ENCODE results near the gene RSF1.

RSF1 gene

GRCh38 chr11:77672264-77672663 is 148.3 kb downstream of the RSF1 start:
- DNase-seq: no peak

GRCh38 chr11:77669848-77670511 is 150.5 kb downstream of the RSF1 start:
- DNase-seq: no peak

- no peak for DNase-seq
Observed at GRCh38 chr11:77668760-77669159, 151.8 kb downstream of the RSF1 start.

DNA sequence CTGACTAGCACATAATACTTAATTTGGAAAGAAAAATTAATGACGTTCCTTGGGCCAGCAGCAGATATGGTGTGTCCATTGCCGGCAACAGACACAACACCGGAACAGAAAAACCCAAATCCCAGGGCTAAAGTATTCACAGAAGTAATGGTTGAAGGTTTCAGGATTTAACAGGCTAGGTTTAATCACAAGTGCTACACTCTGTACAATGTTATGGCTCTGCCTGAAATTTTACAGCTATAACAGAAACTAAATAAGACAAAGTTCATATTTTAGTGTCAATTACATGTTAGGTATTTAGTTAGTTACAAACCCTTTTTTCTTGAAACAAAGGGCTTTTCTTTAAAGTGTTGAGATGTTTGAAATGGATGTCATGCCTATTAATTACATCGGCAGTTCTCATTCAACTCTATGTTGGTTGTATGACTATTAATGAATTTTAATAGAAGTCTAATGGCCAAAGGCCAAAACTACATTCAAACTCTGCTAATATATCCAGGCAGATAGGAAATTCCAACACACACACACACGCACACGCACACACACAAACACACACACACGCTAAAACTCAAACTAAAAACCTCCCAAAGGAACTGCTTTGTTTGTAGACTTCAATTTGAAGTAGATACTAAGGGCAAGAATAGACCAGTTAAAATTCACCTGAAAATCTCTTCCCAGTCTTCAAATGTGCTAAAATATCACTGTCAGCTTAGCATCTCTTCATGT is 155.1 kb downstream of the RSF1 start:
- no peak for DNase-seq

DNA sequence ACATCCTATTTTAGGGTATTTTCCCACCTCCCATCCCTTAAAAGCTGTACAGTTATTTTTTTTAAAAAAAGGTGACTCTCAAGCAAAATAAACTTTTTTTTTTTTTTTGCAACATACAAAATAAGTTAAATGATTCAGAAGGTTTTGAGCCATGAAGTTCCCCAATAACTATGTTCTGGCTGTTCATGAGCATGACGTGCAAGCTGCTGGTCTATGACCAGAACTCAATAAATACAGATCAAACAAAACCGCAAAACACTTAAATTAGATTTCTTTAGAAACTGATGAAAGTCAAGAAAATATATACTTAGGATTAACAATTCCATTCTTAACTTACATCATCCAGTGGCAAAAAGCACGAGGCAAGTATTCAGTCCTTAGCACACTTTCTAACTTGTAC is 158.9 kb downstream of the RSF1 start:
- DNase-seq: no peak

DNA sequence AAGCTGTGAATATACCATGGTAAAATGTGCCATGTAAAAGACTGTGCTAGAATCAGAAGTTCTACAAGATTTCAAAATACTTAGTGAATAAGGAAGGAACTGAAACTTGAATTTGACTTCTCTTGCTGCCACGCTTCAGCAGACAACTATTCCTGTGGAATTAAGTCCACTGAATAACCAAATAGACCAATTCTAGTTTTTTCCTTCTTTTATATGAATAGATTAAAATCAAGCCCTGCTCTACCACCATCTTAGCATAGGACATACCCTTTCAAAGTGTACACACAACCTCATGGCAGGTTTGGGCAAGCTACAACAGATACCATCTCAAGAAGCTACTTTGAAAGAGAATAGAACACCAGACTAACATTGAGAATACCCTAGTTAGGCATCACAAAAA is 159.6 kb downstream of the RSF1 start:
- no peak for DNase-seq

- no peak for DNase-seq
Observed at GRCh38 chr11:77658213-77659013, 162.1 kb downstream of the RSF1 start.

GRCh38 chr11:77656362-77656761 is 164.2 kb downstream of the RSF1 start:
- no peak for DNase-seq

DNA sequence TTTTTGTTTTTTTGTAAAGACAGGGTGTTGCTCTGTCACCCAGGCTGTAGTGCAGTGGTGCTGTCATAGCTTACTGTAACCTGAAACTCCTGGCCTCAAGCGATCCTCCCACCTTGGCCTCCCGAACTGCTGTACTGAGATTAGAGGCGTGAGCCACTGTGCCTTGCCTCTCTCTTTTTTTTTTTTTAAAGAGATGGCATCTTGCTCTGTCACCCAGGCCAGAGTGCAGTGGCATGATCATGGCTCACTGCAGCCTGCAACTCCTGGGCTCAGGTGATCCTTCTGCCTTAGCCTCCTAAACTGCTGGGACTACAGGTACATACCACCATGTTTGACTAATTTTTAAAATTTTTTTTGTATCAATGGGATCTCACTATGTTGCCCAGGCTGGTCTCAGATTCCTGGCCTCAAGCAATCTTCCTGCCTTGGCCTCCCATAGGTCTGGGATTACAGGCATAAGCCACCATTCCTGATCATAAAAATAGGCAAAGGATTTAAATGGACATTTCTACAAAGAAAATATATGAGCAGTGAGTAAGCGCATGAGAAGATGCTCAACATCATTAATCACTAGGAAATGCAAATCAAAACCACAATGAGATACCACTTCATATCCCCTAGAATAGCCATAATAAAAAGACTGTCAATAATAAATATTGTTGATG is 165.6 kb downstream of the RSF1 start:
- no peak for DNase-seq

DNA sequence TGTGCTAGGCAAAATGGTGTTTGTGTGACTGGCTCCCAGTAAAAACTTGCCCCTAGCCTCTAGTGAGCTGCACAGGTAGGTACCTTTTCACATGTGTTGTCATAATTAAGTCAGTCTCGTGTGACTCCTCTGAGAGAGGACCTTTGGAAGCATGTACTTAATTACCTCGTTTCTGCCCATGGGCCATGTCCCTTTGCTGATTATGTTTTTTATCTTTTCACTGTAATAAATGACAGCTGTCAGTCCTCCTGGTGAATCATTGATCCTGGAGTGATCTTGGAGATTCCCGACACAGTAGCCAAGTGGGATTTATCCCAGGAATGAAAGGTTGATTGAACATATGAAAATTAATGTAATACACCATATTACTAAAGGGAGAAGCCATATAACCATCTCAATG is 170.4 kb downstream of the RSF1 start:
- no peak for DNase-seq

DNA sequence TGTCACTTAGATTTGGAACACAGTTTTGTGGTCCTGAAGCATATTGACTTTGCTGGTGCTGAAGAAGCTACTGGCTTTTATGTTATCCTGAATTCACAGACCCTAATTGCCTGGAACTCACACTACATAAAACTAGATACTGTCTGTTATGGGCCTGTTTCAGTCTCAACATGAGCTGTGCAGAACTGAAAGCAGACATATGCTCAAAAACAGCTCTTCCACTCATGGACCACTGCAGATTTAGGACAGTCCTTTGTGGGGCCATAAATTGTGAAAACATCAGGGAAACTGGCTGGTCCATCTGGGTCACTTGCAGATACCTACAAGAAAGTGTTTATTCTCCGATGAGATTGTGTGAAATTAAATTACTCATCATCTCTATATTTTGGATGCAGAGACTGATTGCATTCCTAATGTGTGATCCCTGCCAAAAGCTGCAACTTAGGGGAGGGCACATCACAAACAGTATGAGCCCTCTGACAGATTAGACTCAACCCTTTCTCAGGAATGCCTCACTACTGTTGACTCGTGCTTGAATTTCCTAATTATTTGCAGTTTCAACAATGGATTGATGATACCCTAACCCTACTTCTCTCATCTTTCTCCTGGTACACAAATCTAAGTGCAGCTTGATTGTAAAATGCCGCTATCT is 172.7 kb downstream of the RSF1 start:
- DNase-seq: no peak

DNA sequence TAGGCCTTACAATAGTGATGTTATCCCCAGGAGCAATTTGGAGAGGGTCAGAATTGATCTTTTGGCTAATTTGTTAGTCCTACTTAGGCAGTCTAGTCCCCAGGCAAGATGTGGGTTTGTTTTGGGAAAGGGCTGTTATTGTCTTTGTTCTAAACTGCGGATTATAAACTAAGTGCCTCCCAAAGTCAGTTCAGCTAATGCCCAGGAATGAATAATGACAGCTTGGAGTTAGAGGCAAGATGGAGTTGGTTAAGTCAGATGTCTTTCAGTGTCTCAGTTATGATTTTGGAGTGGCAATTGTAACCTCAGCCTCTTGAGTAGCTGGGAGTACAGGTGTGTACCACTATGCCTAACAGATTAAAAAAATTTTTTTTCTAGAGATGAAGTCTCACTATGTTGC is 175.6 kb downstream of the RSF1 start:
- DNase-seq: no peak

DNA sequence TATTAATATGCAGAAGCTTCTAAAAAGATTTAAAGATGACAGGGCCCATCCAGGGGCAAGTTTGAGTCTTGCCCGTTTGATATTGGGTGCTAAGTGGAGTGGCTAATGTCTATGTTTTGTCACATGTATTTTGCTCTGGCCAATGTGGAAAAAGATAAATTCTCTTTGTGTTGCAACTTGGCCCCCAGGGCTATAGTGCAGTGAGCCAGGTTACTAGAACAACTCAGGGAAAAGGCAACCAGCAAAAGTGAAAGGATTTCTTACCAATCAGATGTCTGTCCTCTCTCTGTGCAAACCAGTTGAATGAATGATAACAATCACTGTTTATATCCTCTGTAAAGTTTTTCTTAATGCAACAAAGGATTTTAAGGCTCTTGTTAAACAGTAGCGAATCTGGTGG is 178.3 kb downstream of the RSF1 start:
- no peak for DNase-seq

DNA sequence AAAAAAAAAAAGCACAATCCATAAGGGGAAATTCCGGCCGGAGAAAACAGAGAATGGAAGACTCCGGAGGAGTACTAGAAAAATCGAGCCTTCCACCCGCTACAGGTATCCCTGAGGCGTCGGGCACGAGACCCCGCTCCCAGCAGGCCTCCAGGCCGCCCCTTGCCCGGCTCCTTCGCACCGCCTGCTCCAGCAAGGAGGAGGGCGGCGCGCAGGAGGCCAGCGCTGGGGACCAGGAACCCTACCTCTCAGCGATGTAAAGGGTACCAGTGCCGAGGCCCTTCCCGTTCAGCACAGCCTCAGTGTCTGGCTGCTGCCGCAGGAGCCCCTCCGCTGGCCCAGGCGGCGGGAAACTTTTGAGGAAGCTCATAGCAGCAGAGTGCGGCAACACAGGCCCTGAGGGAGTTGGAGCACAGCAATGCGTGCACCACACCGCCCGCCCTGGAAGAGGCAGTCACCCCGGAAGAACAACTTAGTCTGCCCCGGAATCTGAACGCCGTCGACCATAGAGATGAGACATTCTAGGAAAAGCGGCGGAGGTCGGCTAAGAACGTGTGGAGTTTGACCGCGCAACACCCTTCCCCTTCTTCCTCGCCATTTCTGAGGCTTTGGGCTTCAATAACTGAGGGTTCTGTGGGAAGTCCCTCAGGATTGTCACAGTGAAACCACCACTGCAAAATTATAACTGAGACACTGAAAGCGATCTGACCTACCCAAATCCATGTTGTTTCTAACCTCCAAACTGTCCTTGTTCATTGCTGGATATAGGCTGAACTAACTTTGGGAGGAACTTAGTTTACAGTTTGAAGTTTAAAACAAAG is 183.0 kb downstream of the RSF1 start, which contains the start of gene CLNS1A:
CLNS1A (minus strand) TSS at position 450 of the 821 bp plus-strand sequence; CDS start at position 370, 80 bp downstream.
- peak; percentile 79 to 81 for DNase-seq

- no peak for DNase-seq
Observed at GRCh38 chr11:77636731-77637344, 183.7 kb downstream of the RSF1 start.

- DNase-seq: peak in 1 of 2 donors; percentile 23
Observed at GRCh38 chr11:77633926-77634325, 186.6 kb downstream of the RSF1 start.

DNA sequence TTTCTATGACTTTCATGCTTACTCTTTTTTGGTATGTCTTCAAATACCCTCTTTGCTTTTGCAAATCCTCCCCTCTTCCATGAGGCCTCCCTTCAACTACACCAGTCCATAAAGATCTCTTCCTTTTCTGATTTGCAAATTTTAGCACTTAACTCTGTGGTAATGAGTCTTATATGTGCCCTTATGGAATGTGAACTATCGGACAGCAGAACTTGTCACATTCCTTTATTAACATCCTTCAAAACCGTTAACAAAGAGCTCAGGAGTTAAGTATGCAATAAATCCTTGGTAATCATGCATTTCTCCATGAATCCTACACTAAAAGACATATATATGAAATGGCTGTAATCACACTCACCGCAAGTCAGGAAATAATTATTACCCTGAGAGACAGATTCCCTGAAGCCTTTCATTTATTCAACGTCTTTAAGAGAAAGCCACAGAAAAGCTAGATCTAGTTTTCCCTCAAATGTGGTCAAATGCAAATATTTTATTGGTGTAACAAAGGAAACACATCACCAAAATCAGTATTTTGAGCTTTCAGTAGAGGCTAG is 190.3 kb downstream of the RSF1 start:
- DNase-seq: no peak

- DNase-seq: peak in 1 of 2 donors; percentile 58
Observed at GRCh38 chr11:77619576-77620198, 200.8 kb downstream of the RSF1 start.

GRCh38 chr11:77617892-77618291 is 202.6 kb downstream of the RSF1 start:
- no peak for DNase-seq

GRCh38 chr11:77611921-77612320 is 208.6 kb downstream of the RSF1 start:
- DNase-seq: no peak
